ENCODE data around the gene DCAF15. TPM values are rescaled to one million over a fixed set of nuclear protein-coding genes. Genes with fewer than 3 reads are reported as not detected.

The DCAF15 gene
- polyA plus RNA-seq, 3 donors: 2.8 to 116 (median 3.4) TPM

- Histone ChIP-seq H3K4me2 (replicated peaks; ENCODE audit: extremely low read depth, low read length, poor library complexity, severe bottlenecking) (no peak overlapping the region), H3K4me1 (ENCODE audit: control insufficient read depth in 1 of 2, insufficient read depth in 2 of 2, low read length in 2 of 2) (peaks cover 21 to 31% of the 10 kb centered on the region in 2 donors), H3K9ac (ENCODE audit: insufficient read depth, low read length, poor library complexity, severe bottlenecking) (no peak overlapping the region), H3K27ac (ENCODE audit: low read depth in 1 of 2, low read length in 2 of 2) (no peak overlapping the region), H3K36me3 (replicated peaks in 1 of 2; ENCODE audit: control insufficient read depth in 1 of 2, insufficient read depth in 2 of 2, low read length in 2 of 2) (peaks cover 19 to 24% of the 10 kb centered on the region in 2 donors), H3K79me2 (ENCODE audit: insufficient read depth, low read length) (peaks cover 9% of the 10 kb centered on the region), H3K27me3 (ENCODE audit: control insufficient read depth in 2 of 2, insufficient read depth in 2 of 2, low read length in 2 of 2) (no peaks in the 10 kb centered on the region), H3K4me3 (replicated peaks in 1 of 3; ENCODE audit: low read depth in 2 of 3, low read length in 3 of 3) (no peak overlapping the region), H4K20me1 (ENCODE audit: insufficient read depth, low read length) (no peaks in the 10 kb centered on the region), H2AFZ (ENCODE audit: insufficient read depth, low read depth, low read length, poor library complexity, severe bottlenecking) (no peak overlapping the region), H3K9me3 (replicated peaks in 1 of 2; ENCODE audit: control insufficient read depth in 1 of 2, insufficient read depth in 1 of 2, low read length in 2 of 2) (no peaks in the 10 kb centered on the region)
- H3K36me3 Mint-ChIP-seq: peaks cover 21 to 46% of the 10 kb centered on the region in 2 donors
- no peak for DNase-seq
- no peak overlapping the region for H3K27ac Mint-ChIP-seq
- no peaks in the 10 kb centered on the region for H3K9me3 Mint-ChIP-seq
- TF ChIP-seq, protein P1, sequence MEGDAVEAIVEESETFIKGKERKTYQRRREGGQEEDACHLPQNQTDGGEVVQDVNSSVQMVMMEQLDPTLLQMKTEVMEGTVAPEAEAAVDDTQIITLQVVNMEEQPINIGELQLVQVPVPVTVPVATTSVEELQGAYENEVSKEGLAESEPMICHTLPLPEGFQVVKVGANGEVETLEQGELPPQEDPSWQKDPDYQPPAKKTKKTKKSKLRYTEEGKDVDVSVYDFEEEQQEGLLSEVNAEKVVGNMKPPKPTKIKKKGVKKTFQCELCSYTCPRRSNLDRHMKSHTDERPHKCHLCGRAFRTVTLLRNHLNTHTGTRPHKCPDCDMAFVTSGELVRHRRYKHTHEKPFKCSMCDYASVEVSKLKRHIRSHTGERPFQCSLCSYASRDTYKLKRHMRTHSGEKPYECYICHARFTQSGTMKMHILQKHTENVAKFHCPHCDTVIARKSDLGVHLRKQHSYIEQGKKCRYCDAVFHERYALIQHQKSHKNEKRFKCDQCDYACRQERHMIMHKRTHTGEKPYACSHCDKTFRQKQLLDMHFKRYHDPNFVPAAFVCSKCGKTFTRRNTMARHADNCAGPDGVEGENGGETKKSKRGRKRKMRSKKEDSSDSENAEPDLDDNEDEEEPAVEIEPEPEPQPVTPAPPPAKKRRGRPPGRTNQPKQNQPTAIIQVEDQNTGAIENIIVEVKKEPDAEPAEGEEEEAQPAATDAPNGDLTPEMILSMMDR (IDR thresholded peaks at IDR 0.05): no peak
- intact Hi-C loops (cut with micrococcal nuclease): no loop called here
- WGBS (ENCODE audit: insufficient coverage): 96% methylated on average over 3 of the region's 8 CpGs
- H3K4me3 Mint-ChIP-seq: no peak overlapping the region
- peaks cover 0 to 2% (median 1%) of the 10 kb centered on the region in 3 donors for H3K27me3 Mint-ChIP-seq (ENCODE audit: low read depth in 3 of 3)
- H3K4me1 Mint-ChIP-seq: peaks cover 25% of the 10 kb centered on the region
Measured at GRCh38 chr19:13908674-13909073, 43.6 kb upstream of the DCAF15 start.

GRCh38 chr19:13909430-13909829 is 42.9 kb upstream of the DCAF15 start:
- H3K4me3 Mint-ChIP-seq: no peak overlapping the region
- peaks cover 21 to 54% of the 10 kb centered on the region in 2 donors for H3K36me3 Mint-ChIP-seq
- H3K27me3 ChIP-seq (ENCODE audit: control insufficient read depth in 2 of 2, insufficient read depth in 2 of 2, low read length in 2 of 2): no peaks in the 10 kb centered on the region
- peaks cover 9% of the 10 kb centered on the region for H3K79me2 ChIP-seq (ENCODE audit: insufficient read depth, low read length)
- H4K20me1 ChIP-seq (ENCODE audit: insufficient read depth, low read length): no peaks in the 10 kb centered on the region
- H3K27me3 Mint-ChIP-seq (ENCODE audit: low read depth in 3 of 3): peaks cover 0 to 2% (median 1%) of the 10 kb centered on the region in 3 donors
- intact Hi-C loops (cut with micrococcal nuclease): no loop called here
- no peak overlapping the region for H2AFZ ChIP-seq (ENCODE audit: insufficient read depth, low read depth, low read length, poor library complexity, severe bottlenecking)
- no peak overlapping the region for H3K27ac ChIP-seq (ENCODE audit: low read depth in 1 of 2, low read length in 2 of 2)
- no peak overlapping the region for H3K4me3 ChIP-seq (replicated peaks in 1 of 3; ENCODE audit: low read depth in 2 of 3, low read length in 3 of 3)
- H3K9ac ChIP-seq (ENCODE audit: insufficient read depth, low read length, poor library complexity, severe bottlenecking): no peak overlapping the region
- no peak for DNase-seq
- TF ChIP-seq, protein P1 (IDR thresholded peaks at IDR 0.05): no peak
- peaks cover 21 to 31% of the 10 kb centered on the region in 2 donors for H3K4me1 ChIP-seq (ENCODE audit: control insufficient read depth in 1 of 2, insufficient read depth in 2 of 2, low read length in 2 of 2)
- no peaks in the 10 kb centered on the region for H3K9me3 ChIP-seq (replicated peaks in 1 of 2; ENCODE audit: control insufficient read depth in 1 of 2, insufficient read depth in 1 of 2, low read length in 2 of 2)
- peaks cover 22 to 31% of the 10 kb centered on the region in 2 donors for H3K36me3 ChIP-seq (replicated peaks in 1 of 2; ENCODE audit: control insufficient read depth in 1 of 2, insufficient read depth in 2 of 2, low read length in 2 of 2)
- H3K27ac Mint-ChIP-seq: peak overlapping the region in 3 of 7 donors; percentile 63 to 74 (median 66)
- no peaks in the 10 kb centered on the region for H3K9me3 Mint-ChIP-seq
- 100% methylated on average over 1 of the region's 2 CpGs for WGBS (ENCODE audit: insufficient coverage)
- H3K4me2 ChIP-seq (replicated peaks; ENCODE audit: extremely low read depth, low read length, poor library complexity, severe bottlenecking): no peak overlapping the region
- H3K4me1 Mint-ChIP-seq: peaks cover 25% of the 10 kb centered on the region
